Activated CD8-positive, alpha-beta T cell treated with anti-CD3 and anti-CD28 coated beads for 36 hours (primary cell): ENCODE measurements around the gene MBIP. TPM values are rescaled to one million over a fixed set of nuclear protein-coding genes. Genes with fewer than 3 reads are reported as not detected.

Experiments
- ATAC-seq: fragments of 200-7000 bp; cut with Tn5 transposase; one replicate; pipeline ENCODE4 v1.10.0; 2021; ENCODE audit warnings: mild to moderate bottlenecking, moderate library complexity
- CTCF ChIA-PET: fragments of 350-600 bp; sonication (Branson Sonifier 250); formaldehyde crosslinking; loops from one replicate; lab custom pipeline; 2021; ENCODE audit warnings: antibody characterized with exemption; lab: Charles Lee
- POLR2A ChIA-PET: fragments of 350-600 bp; sonication (Branson Sonifier 250); formaldehyde crosslinking; loops from one replicate; lab custom pipeline; 2021; ENCODE audit warnings: antibody characterized with exemption; lab: Charles Lee
- DNase-seq: peaks from one replicate; pipeline ENCODE4 v3.0.0-alpha.2; 2020
- H3K27ac Mint-ChIP-seq: one replicate; pipeline ENCODE4 v1.8.0; 2021; ENCODE audit warnings: mild to moderate bottlenecking, mixed read lengths
- H3K27me3 Mint-ChIP-seq: one replicate; pipeline ENCODE4 v1.8.0; 2021; ENCODE audit warnings: mixed read lengths
- H3K36me3 Mint-ChIP-seq: one replicate; pipeline ENCODE4 v1.8.0; 2021; ENCODE audit warnings: low read depth, mixed read lengths
- H3K4me1 Mint-ChIP-seq: one replicate; pipeline ENCODE4 v1.8.0; 2021; ENCODE audit warnings: low read depth, mixed read lengths
- H3K4me3 Mint-ChIP-seq: one replicate; pipeline ENCODE4 v1.8.0; 2021; ENCODE audit warnings: mild to moderate bottlenecking, moderate library complexity, mixed read lengths
- H3K9me3 Mint-ChIP-seq: one replicate; pipeline ENCODE4 v1.8.0; 2021; ENCODE audit warnings: mixed read lengths
- intact Hi-C: fragments of 100-400 bp; cut with micrococcal nuclease; formaldehyde crosslinking; loops from one replicate; pipeline ENCODE4 v1.10.0; 2022
- total RNA-seq, 2 experiments: library from RNA; stranded (reverse); gene quantifications; one replicate each; pipeline ENCODE4 v1.2.3, GENCODE V29; 2021
- TF ChIP-seq, protein P1 (sequence below): fragments of 200-600 bp; IDR thresholded peaks from one replicate; pipeline ENCODE4 v1.8.0; 2022; ENCODE audit warnings: antibody characterized with exemption, mild to moderate bottlenecking

Gene MBIP
- total RNA-seq, 2 experiments from 2014 or later: 29.4 to 31.0 TPM

GRCh38 chr14:36281309-36281708 is 39.1 kb downstream of the MBIP start:
- TF ChIP-seq, protein P1, sequence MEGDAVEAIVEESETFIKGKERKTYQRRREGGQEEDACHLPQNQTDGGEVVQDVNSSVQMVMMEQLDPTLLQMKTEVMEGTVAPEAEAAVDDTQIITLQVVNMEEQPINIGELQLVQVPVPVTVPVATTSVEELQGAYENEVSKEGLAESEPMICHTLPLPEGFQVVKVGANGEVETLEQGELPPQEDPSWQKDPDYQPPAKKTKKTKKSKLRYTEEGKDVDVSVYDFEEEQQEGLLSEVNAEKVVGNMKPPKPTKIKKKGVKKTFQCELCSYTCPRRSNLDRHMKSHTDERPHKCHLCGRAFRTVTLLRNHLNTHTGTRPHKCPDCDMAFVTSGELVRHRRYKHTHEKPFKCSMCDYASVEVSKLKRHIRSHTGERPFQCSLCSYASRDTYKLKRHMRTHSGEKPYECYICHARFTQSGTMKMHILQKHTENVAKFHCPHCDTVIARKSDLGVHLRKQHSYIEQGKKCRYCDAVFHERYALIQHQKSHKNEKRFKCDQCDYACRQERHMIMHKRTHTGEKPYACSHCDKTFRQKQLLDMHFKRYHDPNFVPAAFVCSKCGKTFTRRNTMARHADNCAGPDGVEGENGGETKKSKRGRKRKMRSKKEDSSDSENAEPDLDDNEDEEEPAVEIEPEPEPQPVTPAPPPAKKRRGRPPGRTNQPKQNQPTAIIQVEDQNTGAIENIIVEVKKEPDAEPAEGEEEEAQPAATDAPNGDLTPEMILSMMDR: no peak
- H3K27ac Mint-ChIP-seq: no peak overlapping the region
- no peaks in the 10 kb centered on the region for H3K36me3 Mint-ChIP-seq
- DNase-seq: no peak
- ATAC-seq: no peak
- POLR2A ChIA-PET: no interaction called here
- H3K9me3 Mint-ChIP-seq: no peaks in the 10 kb centered on the region
- peaks cover 21% of the 10 kb centered on the region for H3K27me3 Mint-ChIP-seq
- peaks cover 2% of the 10 kb centered on the region for H3K4me1 Mint-ChIP-seq
- no peak overlapping the region for H3K4me3 Mint-ChIP-seq
- intact Hi-C loops: no loop called here
- CTCF ChIA-PET: no interaction called here

GRCh38 chr14:36279306-36280190 is 40.9 kb downstream of the MBIP start:
- ChIA-PET POLR2A (no interaction called here), CTCF (interaction anchor here (1.2 kb wide), 1 partner anchor 12 kb away, joined by 5 read pairs; no protein-coding TSS in a partner anchor)
- Mint-ChIP-seq H3K36me3 (no peaks in the 10 kb centered on the region), H3K27me3 (peaks cover 23% of the 10 kb centered on the region), H3K4me1 (peaks cover 2% of the 10 kb centered on the region), H3K4me3 (no peak overlapping the region), H3K27ac (no peak overlapping the region), H3K9me3 (no peaks in the 10 kb centered on the region)
- ATAC-seq (no peak), DNase-seq (no peak)
- TF ChIP-seq, protein P1: no peak
- intact Hi-C loops: no loop called here

DNA sequence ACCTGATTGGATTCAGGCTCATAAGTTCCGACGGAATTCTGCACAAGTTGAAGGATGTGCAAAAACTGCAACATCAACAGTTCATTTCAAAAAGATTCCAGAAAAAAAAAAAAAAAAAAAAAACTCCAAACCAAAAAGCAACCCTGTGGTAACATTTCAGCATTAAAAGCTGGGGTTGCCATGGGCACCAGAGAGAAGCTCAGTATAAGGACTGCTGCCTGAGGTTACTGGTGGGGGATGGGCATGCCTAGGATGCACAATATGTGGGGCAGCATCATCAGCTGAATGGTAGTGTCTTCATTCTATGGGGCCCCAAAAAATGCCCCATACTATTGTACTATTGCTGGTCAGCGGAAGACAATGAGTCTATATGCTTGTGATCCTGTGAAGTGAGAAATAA is 44.7 kb downstream of the MBIP start:
- TF ChIP-seq, protein P1: no peak
- H3K4me3 Mint-ChIP-seq: no peak overlapping the region
- peaks cover 49% of the 10 kb centered on the region for H3K27me3 Mint-ChIP-seq
- H3K4me1 Mint-ChIP-seq: peaks cover 10% of the 10 kb centered on the region
- no peaks in the 10 kb centered on the region for H3K36me3 Mint-ChIP-seq
- H3K27ac Mint-ChIP-seq: no peak overlapping the region
- CTCF ChIA-PET: interaction anchor here (1.2 kb wide), 1 partner anchor 99 kb away, joined by 3 read pairs; no protein-coding TSS in a partner anchor
- POLR2A ChIA-PET: interaction anchor here (0.6 kb wide), 1 partner anchor 207 kb away, joined by 3 read pairs; no protein-coding TSS in a partner anchor
- intact Hi-C loops: no loop called here
- H3K9me3 Mint-ChIP-seq: no peaks in the 10 kb centered on the region
- no peak for ATAC-seq
- DNase-seq: no peak

DNA sequence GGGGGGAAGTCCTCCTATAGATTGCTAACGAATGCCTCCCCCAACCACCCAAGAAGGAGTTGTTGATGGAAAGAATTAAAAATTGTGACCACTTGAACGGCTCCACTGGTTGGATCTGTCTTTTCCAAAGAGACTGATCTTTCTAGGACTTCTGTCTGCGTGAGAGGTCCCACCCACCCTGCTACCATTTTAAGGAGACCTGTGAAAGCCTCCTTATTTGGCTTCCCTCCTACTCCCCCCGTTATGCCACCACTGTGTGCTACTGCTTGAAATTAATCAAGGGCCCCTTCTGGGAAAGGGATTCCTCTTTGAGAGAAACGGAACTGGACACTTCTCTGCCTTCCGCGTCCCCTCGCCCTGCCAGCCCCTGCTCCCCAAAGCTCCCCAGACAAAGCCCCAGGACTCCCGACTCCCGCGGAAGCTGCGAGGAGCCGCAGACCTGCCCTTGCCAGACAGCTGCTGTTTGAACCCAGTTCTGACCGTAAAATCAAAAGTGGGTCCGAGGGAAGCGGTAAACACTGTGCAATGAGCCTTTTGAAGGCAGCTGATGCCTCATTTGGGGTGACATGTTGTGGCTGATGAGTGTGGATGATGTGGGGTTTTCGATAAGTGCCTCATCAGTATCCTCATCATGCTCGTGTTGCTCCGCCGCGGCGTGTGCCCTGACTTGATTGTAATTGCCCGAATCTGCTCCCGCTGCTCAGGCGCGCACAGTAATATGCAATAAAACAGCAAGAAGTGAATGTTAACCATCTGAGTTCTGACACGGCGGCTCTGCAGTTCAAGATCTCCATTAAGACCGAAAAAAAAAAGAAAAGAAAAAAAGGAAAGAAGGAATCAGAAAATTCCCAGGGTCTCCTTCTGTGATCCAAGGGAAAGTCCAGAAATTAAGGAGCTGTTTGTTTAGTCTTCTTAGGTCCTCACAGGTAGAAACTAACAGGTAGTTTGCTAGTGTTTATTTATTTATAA is 48.2 kb downstream of the MBIP start:
- Mint-ChIP-seq H3K4me1 (peaks cover 10% of the 10 kb centered on the region), H3K36me3 (no peaks in the 10 kb centered on the region), H3K4me3 (peak overlapping the region; percentile 52), H3K9me3 (no peaks in the 10 kb centered on the region), H3K27me3 (peaks cover 46% of the 10 kb centered on the region), H3K27ac (no peak overlapping the region)
- ChIA-PET POLR2A (no interaction called here), CTCF (no interaction called here)
- TF ChIP-seq, protein P1: no peak
- ATAC-seq: peak; percentile 70
- peak; percentile 42 for DNase-seq
- intact Hi-C loops: loop anchor here (5.0 kb wide), 1 partner anchor 45 kb away; no protein-coding TSS in a partner anchor
